Neural cell (in vitro differentiated cells): ENCODE results near the gene DDX1. TPM values are rescaled to one million over a fixed set of nuclear protein-coding genes. Genes with fewer than 3 reads are reported as not detected.
"Not testable (repeated sequence)": the region's sequence is repeated elsewhere in the genome, so short reads cannot be mapped to it uniquely, and the experiment has no call there.

Source experiments
- H2AFZ ChIP-seq: fragments of 200-600, 300-800 bp; sonication (generic), shearing (Covaris generic); 2 replicates; pipeline ENCODE4 v1.6.0; 2014; ENCODE audit warnings: low read depth, mild to moderate bottlenecking, antibody characterized with exemption, low read length, moderate library complexity
- H3F3A ChIP-seq: fragments of 200-600 bp; shearing (Covaris generic); 2 replicates; pipeline ENCODE4 v1.6.1; 2016; ENCODE audit warnings: mild to moderate bottlenecking, moderate library complexity, mixed read lengths, antibody characterized with exemption, low read length; ENCODE audit not compliant: insufficient read depth, poor library complexity, severe bottlenecking
- H3K27ac ChIP-seq: fragments of 200-600, 300-800 bp; sonication (generic), shearing (Covaris generic); 2 replicates; pipeline ENCODE4 v1.5.1; 2014; ENCODE audit warnings: mild to moderate bottlenecking, low read length, moderate library complexity
- H3K27me3 ChIP-seq: fragments of 300-800, 200-600 bp; sonication (generic), shearing (Covaris generic); 2 replicates; pipeline ENCODE4 v1.6.0; 2014; ENCODE audit warnings: mild to moderate bottlenecking, low read depth, low read length, moderate library complexity; ENCODE audit not compliant: insufficient read depth
- H3K36me3 ChIP-seq: fragments of 300-800, 200-600 bp; sonication (generic), shearing (Covaris generic); 2 replicates; pipeline ENCODE4 v1.5.1; 2014; ENCODE audit warnings: mild to moderate bottlenecking, antibody characterized with exemption, low read length, moderate library complexity; ENCODE audit not compliant: insufficient read depth
- H3K4me2 ChIP-seq: fragments of 300-800, 200-600 bp; sonication (generic), shearing (Covaris generic); 2 replicates; pipeline ENCODE4 v1.6.0; 2014; ENCODE audit warnings: mild to moderate bottlenecking, low read length
- H3K4me3 ChIP-seq: fragments of 300-800, 200-600 bp; sonication (generic), shearing (Covaris generic); 2 replicates; pipeline ENCODE4 v1.5.1; 2014; ENCODE audit warnings: mild to moderate bottlenecking, low read length, moderate library complexity
- H3K79me2 ChIP-seq: fragments of 200-600 bp; shearing (Covaris generic); replicated peaks from 2 replicates; pipeline ENCODE4 v1.6.0; 2014; ENCODE audit warnings: mild to moderate bottlenecking, low read length, moderate library complexity; ENCODE audit not compliant: insufficient read depth
- H3K9ac ChIP-seq: fragments of 300-800, 200-600 bp; sonication (generic), shearing (Covaris generic); 2 replicates; pipeline ENCODE4 v1.6.1; 2016; ENCODE audit warnings: mild to moderate bottlenecking, low read length, mixed read lengths
- H3K9me2 ChIP-seq: fragments of 200-600 bp; shearing (Covaris generic); 2 replicates; pipeline ENCODE4 v1.6.1; 2016; ENCODE audit warnings: mild to moderate bottlenecking, low read length, mixed read lengths; ENCODE audit not compliant: insufficient read depth
- H3K9me3 ChIP-seq: fragments of 200-600, 300-800 bp; sonication (generic), shearing (Covaris generic); 2 replicates; pipeline ENCODE4 v1.6.1; 2016; ENCODE audit warnings: mild to moderate bottlenecking, mixed run types, low read length, moderate library complexity, mixed read lengths
- H4K20me1 ChIP-seq: fragments of 200-600 bp; shearing (Covaris generic); 2 replicates; pipeline ENCODE4 v1.6.1; 2016; ENCODE audit warnings: mild to moderate bottlenecking, mixed run types; ENCODE audit not compliant: insufficient read depth
- CTCF ChIP-seq: fragments of 450-650 bp; IDR thresholded peaks from 2 replicates; pipeline ENCODE4 v1.5.1; 2014; ENCODE audit warnings: antibody characterized with exemption, mild to moderate bottlenecking, moderate library complexity; ENCODE audit not compliant: poor library complexity, severe bottlenecking
- EP300 ChIP-seq: fragments of 450-650 bp; conservative IDR thresholded peaks from 2 replicates; pipeline ENCODE4 v1.6.1; 2014; ENCODE audit warnings: antibody characterized with exemption, mild to moderate bottlenecking, moderate library complexity; ENCODE audit not compliant: poor library complexity, severe bottlenecking
- EZH2 ChIP-seq: fragments of 200-600, 300-800 bp; shearing (Covaris generic), sonication (generic); IDR thresholded peaks from 2 replicates; pipeline ENCODE4 v1.6.1; 2014; ENCODE audit warnings: antibody characterized with exemption, low read length, borderline replicate concordance, mild to moderate bottlenecking; ENCODE audit not compliant: insufficient read depth, poor library complexity, severe bottlenecking
- MXI1 ChIP-seq: fragments of 450-650 bp; conservative IDR thresholded peaks from 2 replicates; pipeline ENCODE4 v1.6.1; 2014; ENCODE audit warnings: antibody characterized with exemption, mild to moderate bottlenecking; ENCODE audit not compliant: poor library complexity, severe bottlenecking
- POLR2AphosphoS5 ChIP-seq: IDR thresholded peaks from 2 replicates; pipeline ENCODE4 v1.6.1; 2012
- RAD21 ChIP-seq: fragments of 450-650 bp; conservative IDR thresholded peaks from 2 replicates; pipeline ENCODE4 v1.6.1; 2014; ENCODE audit warnings: antibody characterized with exemption, mild to moderate bottlenecking, moderate library complexity
- SMC3 ChIP-seq: fragments of 450-650 bp; conservative IDR thresholded peaks from 2 replicates; pipeline ENCODE4 v1.6.1; 2014; ENCODE audit warnings: antibody characterized with exemption, mild to moderate bottlenecking, moderate library complexity; ENCODE audit not compliant: poor library complexity
- TAF1 ChIP-seq: IDR thresholded peaks from 2 replicates; pipeline ENCODE4 v1.6.1; 2012; ENCODE audit warnings: low read depth
- polyA minus RNA-seq: library from RNA; depleted of rRNA, polyadenylated mRNA; stranded (reverse); fragments of >200 nt; gene quantifications from 2 replicates; pipeline ENCODE4 v1.2.3, GENCODE V29; 2014
- polyA plus RNA-seq: library from polyadenylated mRNA; depleted of rRNA; stranded (reverse); fragments of >200 nt; gene quantifications from 2 replicates; pipeline ENCODE4 v1.2.3, GENCODE V29; 2014
- TF ChIP-seq, protein P1 (sequence below): IDR thresholded peaks from 2 replicates; pipeline ENCODE4 v1.6.1; 2012; ENCODE audit warnings: borderline replicate concordance

Gene DDX1
- 141 and 159 TPM in 2 replicates for polyA plus RNA-seq
- polyA minus RNA-seq, result 167 TPM in 2 replicates

- peak within 1 kb of the TSS; percentile 89 for H2AFZ ChIP-seq
- peaks cover 29% of the 10 kb centered on the region for H3K79me2 ChIP-seq
- peak within 1 kb of the TSS; percentile 91 for H3K4me3 ChIP-seq
- H3K9me2 ChIP-seq, result no peaks in the 10 kb centered on the region
- H3K36me3 ChIP-seq, result peaks cover 5% of the 10 kb centered on the region
- no peaks in the 10 kb centered on the region for H4K20me1 ChIP-seq
- TF ChIP-seq RAD21 (peak; percentile 58), TAF1 (peak; percentile 95), CTCF (peak; percentile 35), SMC3 (peak; percentile 57), MXI1 (peak; percentile 94), POLR2AphosphoS5 (peak; percentile 96), EZH2 (no peak), EP300 (peak; percentile 45)
- TF ChIP-seq, protein P1, sequence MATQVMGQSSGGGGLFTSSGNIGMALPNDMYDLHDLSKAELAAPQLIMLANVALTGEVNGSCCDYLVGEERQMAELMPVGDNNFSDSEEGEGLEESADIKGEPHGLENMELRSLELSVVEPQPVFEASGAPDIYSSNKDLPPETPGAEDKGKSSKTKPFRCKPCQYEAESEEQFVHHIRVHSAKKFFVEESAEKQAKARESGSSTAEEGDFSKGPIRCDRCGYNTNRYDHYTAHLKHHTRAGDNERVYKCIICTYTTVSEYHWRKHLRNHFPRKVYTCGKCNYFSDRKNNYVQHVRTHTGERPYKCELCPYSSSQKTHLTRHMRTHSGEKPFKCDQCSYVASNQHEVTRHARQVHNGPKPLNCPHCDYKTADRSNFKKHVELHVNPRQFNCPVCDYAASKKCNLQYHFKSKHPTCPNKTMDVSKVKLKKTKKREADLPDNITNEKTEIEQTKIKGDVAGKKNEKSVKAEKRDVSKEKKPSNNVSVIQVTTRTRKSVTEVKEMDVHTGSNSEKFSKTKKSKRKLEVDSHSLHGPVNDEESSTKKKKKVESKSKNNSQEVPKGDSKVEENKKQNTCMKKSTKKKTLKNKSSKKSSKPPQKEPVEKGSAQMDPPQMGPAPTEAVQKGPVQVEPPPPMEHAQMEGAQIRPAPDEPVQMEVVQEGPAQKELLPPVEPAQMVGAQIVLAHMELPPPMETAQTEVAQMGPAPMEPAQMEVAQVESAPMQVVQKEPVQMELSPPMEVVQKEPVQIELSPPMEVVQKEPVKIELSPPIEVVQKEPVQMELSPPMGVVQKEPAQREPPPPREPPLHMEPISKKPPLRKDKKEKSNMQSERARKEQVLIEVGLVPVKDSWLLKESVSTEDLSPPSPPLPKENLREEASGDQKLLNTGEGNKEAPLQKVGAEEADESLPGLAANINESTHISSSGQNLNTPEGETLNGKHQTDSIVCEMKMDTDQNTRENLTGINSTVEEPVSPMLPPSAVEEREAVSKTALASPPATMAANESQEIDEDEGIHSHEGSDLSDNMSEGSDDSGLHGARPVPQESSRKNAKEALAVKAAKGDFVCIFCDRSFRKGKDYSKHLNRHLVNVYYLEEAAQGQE, result peak; percentile 11
- H3F3A ChIP-seq, result no peaks in the 10 kb centered on the region
- H3K27ac ChIP-seq, result peak within 1 kb of the TSS; percentile 91
- H3K27me3 ChIP-seq, result no peaks in the 10 kb centered on the region
- no peaks in the 10 kb centered on the region for H3K9me3 ChIP-seq
- H3K4me2 ChIP-seq, result peak within 1 kb of the TSS; percentile 88
- peak within 1 kb of the TSS; percentile 96 for H3K9ac ChIP-seq
These were observed at the start of gene DDX1 for GRCh38 chr2:15591692-15592463. DDX1 (plus strand) TSS chr2:15591868; CDS start chr2:15591934, 66 bp downstream.

- not testable (repeated sequence) for H3K4me3 ChIP-seq, H3K4me2 ChIP-seq, H3K36me3 ChIP-seq, H3K27ac ChIP-seq, H3K9me2 ChIP-seq, H2AFZ ChIP-seq, H3K27me3 ChIP-seq, H3K9ac ChIP-seq, H3F3A ChIP-seq, H3K79me2 ChIP-seq, H3K9me3 ChIP-seq, H4K20me1 ChIP-seq
These were observed 49.4 kb upstream of the DDX1 start for GRCh38 chr2:15542269-15542668.
